Bronchial smooth muscle cell (primary cell): Measurements from ENCODE around the gene SERGEF. TPM values are rescaled to one million over a fixed set of nuclear protein-coding genes. Genes with fewer than 3 reads are reported as not detected.

ENCODE experiments used
- total RNA-seq: library from RNA; depleted of rRNA; stranded (reverse); fragments of >200 nt; gene quantifications from 2 replicates; pipeline ENCODE4 v1.2.1, GENCODE V29; 2014

The SERGEF gene
- 31.5 and 39.8 TPM in 2 replicates for total RNA-seq

GRCh38 chr11:18012906-18013781 lies at the start of gene SERGEF:
SERGEF (minus strand) TSS chr11:18013047; CDS start chr11:18013010, 37 bp downstream.

GRCh38 chr11:18046116-18046777 lies 33.4 kb upstream of the SERGEF start, which contains the start of gene TPH1:
TPH1 (minus strand) TSS chr11:18046269; CDS start chr11:18040762, 5,507 bp downstream.

Other genes with a start within 250 kb of the SERGEF start
- under 0.01 TPM in 2 replicates for gene TPH1, start 33.2 kb upstream of the SERGEF start, total RNA-seq
- gene SAAL1, start 93.0 kb upstream of the SERGEF start, total RNA-seq: 13.9 and 17.9 TPM in 2 replicates
- gene MRGPRX3, start 119.5 kb upstream of the SERGEF start, total RNA-seq: not detected in 2 replicates
- not detected in 2 replicates for gene MRGPRX4, start 159.8 kb upstream of the SERGEF start, total RNA-seq
- not detected in 2 replicates for gene SAA4, start 223.8 kb upstream of the SERGEF start, total RNA-seq
- gene SAA2, start 235.6 kb upstream of the SERGEF start, total RNA-seq: 0.16 TPM in 1 of 2 replicates, not detected in the other